Spleen (tissue), 7 donors: ENCODE measurements around the gene DISP2.

Source experiments
- POLR2A ChIP-seq, 3 donors: fragments of 450-650 bp; IDR thresholded peaks; one replicate each; pipeline ENCODE4 v1.5.1; 2017; ENCODE audit warnings: antibody characterized with exemption in 3 of 3, mild to moderate bottlenecking in 1 of 3
- POLR2AphosphoS5 ChIP-seq, 3 donors: sonication (generic); formaldehyde crosslinking; IDR thresholded peaks; one replicate each; pipeline ENCODE4 v1.5.1; 2017; ENCODE audit warnings: antibody characterized with exemption in 3 of 3
- TF ChIP-seq, protein P1 (sequence below), 11 experiments: fragments of 200-600 bp in 7 of 11; fragments of 450-650 bp in 4 of 11; sonication (generic) in 4 of 11; IDR thresholded peaks in 8 of 11; conservative IDR thresholded peaks in 3 of 11; 1 replicate in 7 of 11; 2 replicates in 4 of 11; pipeline versions ENCODE4 v1.4.0 to v1.8.0; 2016 to 2021; ENCODE audit warnings: antibody characterized with exemption in 11 of 11, inconsistent platforms in 4 of 11, mild to moderate bottlenecking in 1 of 11
- donor health status: DM: no; HTN: no; CAD: no; lungs with moderate emphysema.
- donor health status: DM: no; HTN: no; CAD: no.
- donor health status: DM: no; HTN: no; CAD: no.

DNA sequence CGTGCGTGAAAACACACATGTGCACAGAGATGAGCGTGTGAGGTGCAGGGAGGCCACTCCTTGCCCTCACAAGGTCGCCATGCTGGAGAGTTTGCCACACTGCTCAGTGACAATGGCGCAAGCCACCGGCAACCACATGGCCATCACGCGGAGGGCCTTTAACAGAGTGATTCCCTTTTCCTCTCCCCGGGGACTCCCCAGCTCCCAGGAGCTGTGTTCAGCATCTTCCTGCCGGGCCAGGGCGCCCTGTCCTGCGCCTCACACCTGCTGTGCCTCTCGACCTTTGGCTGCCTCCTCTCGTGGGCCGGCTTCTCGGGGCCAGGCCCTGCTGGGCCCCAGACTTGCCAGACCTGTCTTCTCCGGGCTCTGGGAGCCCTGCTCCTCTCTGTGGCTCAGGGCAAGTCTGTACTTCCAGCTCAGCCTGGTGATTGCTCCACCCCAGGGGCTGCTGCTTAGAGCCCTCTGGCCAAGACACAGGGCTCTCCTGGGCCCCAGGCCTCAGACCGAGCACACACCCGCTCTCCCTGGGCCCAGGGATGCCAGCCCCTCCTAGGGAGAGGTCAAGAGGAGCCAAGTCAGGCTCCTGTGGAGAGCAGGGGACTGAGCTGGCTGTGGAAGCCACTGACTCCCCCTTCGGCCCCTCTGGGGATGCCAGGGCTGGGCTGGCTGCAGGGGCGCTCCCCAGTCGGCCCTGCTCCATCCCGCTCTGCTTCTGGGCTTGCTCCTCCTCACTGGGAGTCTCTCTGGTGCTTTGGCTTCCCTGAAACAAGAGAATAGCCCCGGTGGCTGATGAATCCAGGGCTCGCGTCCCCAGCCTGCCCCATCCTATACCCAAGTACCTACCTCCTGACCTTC is 22.9 kb upstream of the DISP2 start:
- TF ChIP-seq POLR2A (IDR thresholded peaks at IDR 0.05) (no peak), POLR2AphosphoS5 (IDR thresholded peaks at IDR 0.05) (no peak)
- TF ChIP-seq, protein P1, sequence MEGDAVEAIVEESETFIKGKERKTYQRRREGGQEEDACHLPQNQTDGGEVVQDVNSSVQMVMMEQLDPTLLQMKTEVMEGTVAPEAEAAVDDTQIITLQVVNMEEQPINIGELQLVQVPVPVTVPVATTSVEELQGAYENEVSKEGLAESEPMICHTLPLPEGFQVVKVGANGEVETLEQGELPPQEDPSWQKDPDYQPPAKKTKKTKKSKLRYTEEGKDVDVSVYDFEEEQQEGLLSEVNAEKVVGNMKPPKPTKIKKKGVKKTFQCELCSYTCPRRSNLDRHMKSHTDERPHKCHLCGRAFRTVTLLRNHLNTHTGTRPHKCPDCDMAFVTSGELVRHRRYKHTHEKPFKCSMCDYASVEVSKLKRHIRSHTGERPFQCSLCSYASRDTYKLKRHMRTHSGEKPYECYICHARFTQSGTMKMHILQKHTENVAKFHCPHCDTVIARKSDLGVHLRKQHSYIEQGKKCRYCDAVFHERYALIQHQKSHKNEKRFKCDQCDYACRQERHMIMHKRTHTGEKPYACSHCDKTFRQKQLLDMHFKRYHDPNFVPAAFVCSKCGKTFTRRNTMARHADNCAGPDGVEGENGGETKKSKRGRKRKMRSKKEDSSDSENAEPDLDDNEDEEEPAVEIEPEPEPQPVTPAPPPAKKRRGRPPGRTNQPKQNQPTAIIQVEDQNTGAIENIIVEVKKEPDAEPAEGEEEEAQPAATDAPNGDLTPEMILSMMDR (IDR thresholded peaks at IDR 0.05 in 8 of 11, conservative IDR thresholded peaks at IDR 0.05 in 3 of 11), result no peak
